GM12878 (cell line): ENCODE measurements around the gene ZNF771. TPM values are rescaled to one million over a fixed set of nuclear protein-coding genes. Genes with fewer than 3 reads are reported as not detected.
A peak's percentile ranks its signal among the peaks of the same experiment; 100 is the strongest.

ENCODE experiments used
- CREM ChIP-seq: IDR thresholded peaks from 2 replicates; pipeline ENCODE4 v1.6.1; 2014; ENCODE audit warnings: antibody characterized with exemption, low read depth
- GATAD2B ChIP-seq: fragments of 450-650 bp; conservative IDR thresholded peaks from 2 replicates; pipeline ENCODE4 v1.6.1; 2017; ENCODE audit warnings: low read depth, mild to moderate bottlenecking, moderate library complexity
- IKZF2 ChIP-seq, 2 experiments: fragments of 450-650 bp; IDR thresholded peaks; 2 replicates each; pipeline ENCODE4 v1.6.1; 2017; ENCODE audit warnings: mild to moderate bottlenecking in 2 of 2, moderate library complexity in 2 of 2
- MLLT1 ChIP-seq: fragments of 450-650 bp; IDR thresholded peaks from 2 replicates; pipeline ENCODE4 v1.6.1; 2016; ENCODE audit warnings: mild to moderate bottlenecking
- NFYA ChIP-seq: IDR thresholded peaks from 2 replicates; pipeline ENCODE4 v1.6.1; 2011; ENCODE audit warnings: low read depth, mild to moderate bottlenecking, low read length, improper control_type of control experiment, borderline replicate concordance
- SP1 ChIP-seq: IDR thresholded peaks from one replicate; pipeline ENCODE4 v1.6.1; 2011; ENCODE audit warnings: low read depth, low read length
- ZBTB4 ChIP-seq: fragments of 450-650 bp; formaldehyde crosslinking; IDR thresholded peaks from 2 replicates; pipeline ENCODE4 v1.4.0; 2022; ENCODE audit warnings: mild to moderate bottlenecking, moderate library complexity
- polyA plus RNA-seq, 11 experiments: library from polyadenylated mRNA; depleted of rRNA in 4 of 11; unstranded in 6 of 11; stranded (reverse) in 5 of 11; fragments of >200 nt; fragmentation: Nextera tagmentation in 4 of 11; fragmentation: Illumina TruSeq in 1 of 11; extraction: Ambion mirVana in 4 of 11; extraction: Trizol in 1 of 11; gene quantifications; 1 replicate in 1 of 11; 2 replicates in 10 of 11; pipeline versions ENCODE4 v1.2.1 to v1.2.3, GENCODE V29; 2011 to 2016; ENCODE audit warnings: inconsistent platforms in 2 of 11, missing spikeins in 2 of 11, low read depth in 1 of 11
- total RNA-seq, 4 experiments: library from RNA; depleted of rRNA in 3 of 4; stranded (reverse); fragments of >200 nt in 3 of 4; fragmentation: Illumina TruSeq in 1 of 4; extraction: Trizol in 1 of 4; gene quantifications; 2 replicates each; pipeline versions ENCODE4 v1.2.1 to v1.2.3, GENCODE V29; 2013 to 2021

Gene ZNF771
- total and polyA plus RNA-seq, 10 of the 15 experiments (the other 5 are each of a cell fraction or from before 2014, with no cell fraction given), result 0.98 to 7.6 (median 3.7) TPM

DNA sequence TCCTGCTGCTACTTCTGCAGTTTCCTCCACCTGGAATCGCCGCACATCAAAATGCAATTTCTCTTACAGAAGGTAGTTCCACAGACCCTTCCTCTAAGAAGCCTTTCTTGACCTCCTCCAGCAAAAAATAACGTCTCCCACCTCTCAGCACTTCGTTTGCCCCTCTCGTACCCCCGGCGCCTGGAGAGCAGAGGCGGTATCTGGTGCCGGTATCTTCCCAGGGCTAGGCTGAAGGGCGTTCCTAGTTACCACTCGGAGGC lies 21.9 kb downstream of the ZNF771 start (continued):
- TF ChIP-seq ZBTB4 (CRISPR knock-in tag) (no peak), NFYA (no peak), CREM (no peak), IKZF2 (IDR thresholded peaks at IDR 0.05) (no peak), SP1 (no peak), MLLT1 (0 out of 2 replicates have a peak, but pooled peaks have one; percentile 11), GATAD2B (no peak)
